Measurements from ENCODE around the gene GPER1. TPM values are rescaled to one million over a fixed set of nuclear protein-coding genes. Genes with fewer than 3 reads are reported as not detected.

GPER1 gene
- total RNA-seq, 2 experiments from 2014 or later: 0.13 TPM; not detected in 1

DNA sequence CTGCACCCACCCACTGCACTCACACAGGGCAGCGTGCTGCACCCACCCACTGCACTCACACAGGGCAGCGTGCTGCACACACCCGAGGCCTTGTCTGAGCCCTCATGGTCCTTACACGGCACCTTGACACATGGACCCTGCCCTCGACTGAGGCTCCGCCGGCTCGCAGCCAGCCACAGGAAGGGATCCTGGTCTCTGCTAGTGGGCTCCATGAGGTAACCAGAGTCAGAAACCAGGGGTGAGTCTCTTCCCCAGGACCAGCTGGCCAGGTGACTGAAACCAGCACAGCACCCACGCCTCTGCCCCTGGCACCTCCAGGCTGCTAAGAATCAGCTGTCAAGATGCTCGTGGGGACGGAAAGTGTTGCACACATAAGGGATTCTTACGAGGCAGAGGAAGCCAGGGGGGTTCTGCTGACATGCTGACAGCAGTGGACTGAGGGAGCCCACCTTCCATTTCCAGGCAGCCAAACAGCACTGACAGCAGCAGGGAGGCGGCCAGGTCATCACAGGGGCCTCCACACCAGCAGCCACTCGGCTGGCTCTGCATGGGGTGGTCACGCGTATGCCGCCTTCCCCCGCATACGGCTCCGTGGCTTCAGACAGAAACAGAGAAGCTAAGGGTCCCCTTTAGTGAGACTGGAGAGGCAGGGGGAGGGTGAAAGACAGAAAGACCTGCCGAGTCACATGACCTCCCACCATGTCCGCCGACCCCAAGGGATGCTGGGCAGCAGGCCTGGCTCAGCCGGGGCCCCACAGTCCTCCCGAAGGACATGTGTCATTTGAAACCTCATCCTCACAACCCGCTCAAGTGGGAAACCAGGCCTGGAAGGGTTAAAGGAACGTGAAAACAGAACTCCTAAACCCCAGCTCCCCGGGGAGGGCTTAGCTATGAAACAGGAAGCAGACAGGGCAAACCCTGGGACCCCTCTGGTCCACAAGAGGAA lies 34.2 kb downstream of the GPER1 start:
- H3K36me3 Mint-ChIP-seq (ENCODE audit: low read depth): peaks cover 3% of the 10 kb centered on the region
- ChIA-PET CTCF (no interaction called here), POLR2A (no interaction called here)
- DNase-seq (no peak), ATAC-seq (no peak)
- H3K4me1 Mint-ChIP-seq (ENCODE audit: low read depth): peaks cover 13% of the 10 kb centered on the region
- no peak overlapping the region for H3K27ac Mint-ChIP-seq
- H3K27me3 Mint-ChIP-seq (ENCODE audit: low read depth): no peaks in the 10 kb centered on the region
- H3K9me3 Mint-ChIP-seq (ENCODE audit: insufficient read depth): no peaks in the 10 kb centered on the region
- no peak overlapping the region for H3K4me3 Mint-ChIP-seq

DNA sequence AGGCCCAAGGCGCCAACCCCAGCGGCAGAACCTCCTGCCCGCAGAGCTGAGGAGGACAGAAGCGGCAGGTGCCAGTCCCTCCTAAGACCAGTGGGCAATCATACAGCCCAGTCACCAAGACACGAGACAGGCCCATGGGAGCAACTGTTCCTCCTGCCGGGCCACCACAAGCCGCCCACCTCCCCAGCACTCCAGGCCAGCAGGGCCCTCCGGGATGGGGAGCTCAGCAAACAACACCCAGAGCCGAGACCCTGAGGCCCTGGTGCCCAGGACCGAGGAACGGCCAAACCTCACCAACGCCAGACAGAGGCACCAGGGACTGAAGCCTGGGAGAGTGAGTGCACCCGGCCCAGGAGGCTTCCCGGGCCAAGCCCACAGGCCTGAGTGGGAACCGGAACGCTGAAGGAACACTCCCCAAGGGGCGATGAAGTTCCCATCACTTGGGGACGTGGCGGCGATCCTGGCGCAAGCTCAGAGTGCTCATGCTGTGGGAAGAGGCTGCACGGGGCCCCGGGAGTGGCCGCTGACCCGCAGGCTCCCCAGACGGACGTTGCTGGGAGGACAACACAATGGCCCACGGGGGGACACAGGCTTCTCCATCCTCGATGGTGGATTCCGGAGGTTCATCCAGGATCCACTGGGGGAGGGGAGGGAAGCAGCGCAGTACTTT lies 35.1 kb downstream of the GPER1 start:
- ATAC-seq (no peak), DNase-seq (no peak)
- Mint-ChIP-seq H3K4me3 (no peak overlapping the region), H3K36me3 (ENCODE audit: low read depth) (no peaks in the 10 kb centered on the region), H3K27ac (no peak overlapping the region), H3K27me3 (ENCODE audit: low read depth) (no peaks in the 10 kb centered on the region), H3K4me1 (ENCODE audit: low read depth) (peaks cover 13% of the 10 kb centered on the region), H3K9me3 (ENCODE audit: insufficient read depth) (no peaks in the 10 kb centered on the region)
- POLR2A ChIA-PET: no interaction called here
- CTCF ChIA-PET: no interaction called here

DNA sequence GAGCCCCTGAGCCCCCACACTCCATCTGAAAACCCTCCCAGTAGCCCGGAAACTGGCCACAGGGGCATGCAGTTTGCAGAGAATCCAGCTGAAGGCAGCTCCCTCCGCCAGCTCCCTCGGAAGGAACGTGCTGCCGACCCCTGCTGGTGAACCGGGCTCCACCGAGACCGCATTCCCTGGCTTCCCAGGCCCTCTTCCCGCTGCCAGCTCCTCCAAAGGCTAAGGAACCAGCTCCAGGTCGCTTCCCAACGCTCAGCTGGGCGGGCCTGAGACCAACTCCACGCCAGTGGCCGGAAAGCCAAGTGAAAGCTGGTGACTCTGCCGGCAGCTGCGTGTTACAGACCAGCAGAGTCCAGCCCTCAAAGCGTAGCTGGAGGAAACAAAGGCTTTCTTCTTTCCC lies 35.8 kb downstream of the GPER1 start:
- Mint-ChIP-seq H3K27ac (no peak overlapping the region), H3K27me3 (ENCODE audit: low read depth) (no peaks in the 10 kb centered on the region), H3K4me3 (no peak overlapping the region), H3K4me1 (ENCODE audit: low read depth) (peaks cover 9% of the 10 kb centered on the region), H3K9me3 (ENCODE audit: insufficient read depth) (no peaks in the 10 kb centered on the region), H3K36me3 (ENCODE audit: low read depth) (no peaks in the 10 kb centered on the region)
- CTCF ChIA-PET: no interaction called here
- ATAC-seq: no peak
- no peak for DNase-seq
- POLR2A ChIA-PET: interaction anchor here (0.6 kb wide), 1 partner anchor 8 kb away, joined by 7 read pairs; no protein-coding TSS in a partner anchor

DNA sequence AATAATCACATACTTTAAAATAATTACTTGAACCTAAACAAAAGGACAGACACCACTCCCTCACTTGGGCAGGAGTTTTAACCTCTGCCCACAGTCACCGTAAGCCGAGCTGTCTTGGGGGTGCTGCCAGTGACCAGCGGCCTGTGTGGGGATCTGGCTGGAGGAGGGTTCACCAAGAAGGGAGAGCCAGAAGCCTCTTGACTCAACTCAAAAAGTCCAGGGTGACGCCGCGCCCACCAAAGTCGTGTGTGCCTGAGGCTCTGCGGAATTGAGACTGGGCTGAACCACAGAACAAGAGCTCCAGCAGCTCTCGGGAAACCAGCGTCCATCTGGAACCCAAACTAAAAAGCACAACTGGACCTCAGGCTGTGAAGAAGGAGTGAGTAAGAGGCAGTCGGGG lies 36.3 kb downstream of the GPER1 start:
- POLR2A ChIA-PET: interaction anchor here (0.6 kb wide), 1 partner anchor 8 kb away, joined by 7 read pairs; no protein-coding TSS in a partner anchor

DNA sequence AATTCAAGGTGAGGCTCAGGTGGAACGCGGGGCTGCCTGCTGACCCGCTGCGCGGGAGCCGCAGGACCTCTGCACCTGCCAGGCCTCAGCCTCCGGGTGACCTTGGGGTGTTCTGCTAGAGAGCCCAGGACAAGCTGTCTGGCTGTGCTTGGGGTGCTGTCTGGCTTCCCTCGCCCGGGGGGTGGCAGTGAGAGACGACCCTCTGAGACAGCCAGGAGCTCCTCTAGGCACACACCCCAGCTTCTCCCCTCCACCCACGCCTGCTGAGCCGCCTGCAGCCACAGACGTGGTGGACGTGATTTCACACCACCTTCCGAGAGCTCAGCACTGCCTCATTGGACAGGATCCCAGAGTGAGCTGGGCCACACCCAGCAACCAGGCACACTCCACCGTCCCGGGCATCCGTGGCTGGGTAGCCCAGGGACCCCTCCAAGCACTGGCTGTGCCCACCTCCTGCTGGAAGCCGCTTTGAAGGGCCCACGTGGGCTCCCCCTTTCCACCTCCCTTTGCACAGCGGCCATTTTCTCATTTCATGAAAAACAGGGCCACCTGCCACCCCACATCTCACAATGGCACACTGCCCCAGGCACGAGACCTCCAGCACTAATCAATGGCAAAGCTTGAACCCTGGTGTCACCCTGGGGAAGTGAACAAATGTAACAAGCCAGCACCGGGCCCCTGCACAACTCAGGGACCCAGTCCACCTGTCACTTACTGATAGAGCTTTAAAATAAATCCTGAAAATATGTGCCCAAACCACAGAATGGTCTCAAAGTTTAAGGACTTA lies 37.1 kb downstream of the GPER1 start:
- no peak for ATAC-seq
- Mint-ChIP-seq H3K27ac (no peak overlapping the region), H3K27me3 (ENCODE audit: low read depth) (no peaks in the 10 kb centered on the region), H3K9me3 (ENCODE audit: insufficient read depth) (no peaks in the 10 kb centered on the region), H3K36me3 (ENCODE audit: low read depth) (no peaks in the 10 kb centered on the region), H3K4me3 (no peak overlapping the region), H3K4me1 (ENCODE audit: low read depth) (no peaks in the 10 kb centered on the region)
- no peak for DNase-seq
- ChIA-PET CTCF (interaction anchor here (1.0 to 1.4 kb wide), 3 partner anchors 45 to 59 kb away, joined by 3 to 4 read pairs (median 3); no protein-coding TSS in a partner anchor), POLR2A (no interaction called here)

More for the DNA sequence above, 36.3 kb downstream of the GPER1 start:
- no peaks in the 10 kb centered on the region for H3K36me3 Mint-ChIP-seq (ENCODE audit: low read depth)
- no peak overlapping the region for H3K27ac Mint-ChIP-seq
- ATAC-seq: no peak
- no peaks in the 10 kb centered on the region for H3K9me3 Mint-ChIP-seq (ENCODE audit: insufficient read depth)
- no peaks in the 10 kb centered on the region for H3K27me3 Mint-ChIP-seq (ENCODE audit: low read depth)
- DNase-seq: no peak
- CTCF ChIA-PET: no interaction called here
- peaks cover 5% of the 10 kb centered on the region for H3K4me1 Mint-ChIP-seq (ENCODE audit: low read depth)
- H3K4me3 Mint-ChIP-seq: no peak overlapping the region

DNA sequence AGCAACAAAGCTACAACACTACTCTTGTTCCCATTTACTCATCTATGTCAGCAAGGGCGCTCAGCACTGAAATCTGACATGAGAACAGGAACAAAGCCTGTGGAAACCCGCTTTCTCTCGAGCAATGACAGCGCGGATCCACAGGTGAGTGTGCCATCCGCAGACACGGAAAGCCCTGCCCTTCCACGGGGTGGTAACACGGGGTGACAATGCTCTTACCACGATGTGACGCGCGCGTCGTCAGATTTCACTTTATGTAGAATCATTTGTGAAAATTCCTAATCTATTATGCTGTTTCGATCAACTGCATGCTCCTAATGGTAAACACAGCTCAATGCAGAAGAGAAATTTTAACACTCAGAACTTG lies 37.7 kb downstream of the GPER1 start:
- ATAC-seq: no peak
- no peaks in the 10 kb centered on the region for H3K9me3 Mint-ChIP-seq (ENCODE audit: insufficient read depth)
- POLR2A ChIA-PET: no interaction called here

DNA sequence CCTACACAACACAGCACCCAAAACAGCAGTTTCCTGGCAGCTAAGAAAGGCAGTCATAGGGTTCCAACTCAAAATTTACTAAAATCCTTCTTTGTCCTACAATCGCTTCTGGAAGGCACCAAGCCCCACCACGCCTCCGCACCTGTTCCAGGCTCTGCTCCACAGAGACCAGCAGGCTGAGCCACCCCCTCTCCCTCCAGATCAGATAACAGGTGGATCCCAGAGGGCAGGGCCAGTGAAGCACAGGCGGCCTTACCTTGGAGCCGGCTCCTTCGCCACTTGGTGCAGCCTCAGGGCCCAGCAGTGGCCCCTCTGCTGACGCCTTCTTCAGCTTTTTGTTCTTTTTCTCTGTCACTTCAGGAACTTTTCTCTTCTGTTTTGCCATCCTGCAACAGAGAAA lies 39.1 kb downstream of the GPER1 start:
- no peak overlapping the region for H3K27ac Mint-ChIP-seq
- no peak overlapping the region for H3K4me3 Mint-ChIP-seq
- ChIA-PET POLR2A (no interaction called here), CTCF (no interaction called here)
- H3K4me1 Mint-ChIP-seq (ENCODE audit: low read depth): no peaks in the 10 kb centered on the region
- DNase-seq (no peak), ATAC-seq (no peak)
- no peaks in the 10 kb centered on the region for H3K27me3 Mint-ChIP-seq (ENCODE audit: low read depth)
- peaks cover 4% of the 10 kb centered on the region for H3K36me3 Mint-ChIP-seq (ENCODE audit: low read depth)
- H3K9me3 Mint-ChIP-seq (ENCODE audit: insufficient read depth): peaks cover 4% of the 10 kb centered on the region

More for the DNA sequence above, 37.7 kb downstream of the GPER1 start:
- DNase-seq: no peak
- Mint-ChIP-seq H3K36me3 (ENCODE audit: low read depth) (no peaks in the 10 kb centered on the region), H3K4me1 (ENCODE audit: low read depth) (no peaks in the 10 kb centered on the region), H3K4me3 (no peak overlapping the region), H3K27ac (no peak overlapping the region), H3K27me3 (ENCODE audit: low read depth) (no peaks in the 10 kb centered on the region)
- CTCF ChIA-PET: interaction anchor here (1.0 to 1.4 kb wide), 3 partner anchors 44 to 60 kb away, joined by 3 to 4 read pairs (median 3); no protein-coding TSS in a partner anchor

DNA sequence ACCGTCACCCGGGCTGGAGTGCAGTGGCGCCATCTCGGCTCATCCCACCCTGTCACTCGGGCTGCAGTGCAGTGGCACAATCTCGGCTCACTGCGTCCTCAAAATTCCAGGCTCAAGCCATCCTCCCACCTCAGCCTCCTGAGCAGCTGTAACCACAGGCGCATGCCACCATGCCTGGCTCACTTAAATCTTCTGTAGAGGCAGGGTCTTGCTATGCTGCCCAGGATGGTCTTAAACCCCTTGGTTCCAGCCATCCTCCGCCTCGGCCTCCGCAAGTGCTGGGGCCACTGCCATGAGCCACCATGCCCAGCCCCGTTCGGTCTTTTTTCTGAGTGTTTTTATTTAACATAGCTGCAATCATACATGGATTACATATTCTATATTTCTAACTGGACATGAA lies 41.5 kb downstream of the GPER1 start:
- Mint-ChIP-seq H3K4me1 (ENCODE audit: low read depth) (no peaks in the 10 kb centered on the region), H3K36me3 (ENCODE audit: low read depth) (peaks cover 9% of the 10 kb centered on the region)
- no peak for ATAC-seq

DNA sequence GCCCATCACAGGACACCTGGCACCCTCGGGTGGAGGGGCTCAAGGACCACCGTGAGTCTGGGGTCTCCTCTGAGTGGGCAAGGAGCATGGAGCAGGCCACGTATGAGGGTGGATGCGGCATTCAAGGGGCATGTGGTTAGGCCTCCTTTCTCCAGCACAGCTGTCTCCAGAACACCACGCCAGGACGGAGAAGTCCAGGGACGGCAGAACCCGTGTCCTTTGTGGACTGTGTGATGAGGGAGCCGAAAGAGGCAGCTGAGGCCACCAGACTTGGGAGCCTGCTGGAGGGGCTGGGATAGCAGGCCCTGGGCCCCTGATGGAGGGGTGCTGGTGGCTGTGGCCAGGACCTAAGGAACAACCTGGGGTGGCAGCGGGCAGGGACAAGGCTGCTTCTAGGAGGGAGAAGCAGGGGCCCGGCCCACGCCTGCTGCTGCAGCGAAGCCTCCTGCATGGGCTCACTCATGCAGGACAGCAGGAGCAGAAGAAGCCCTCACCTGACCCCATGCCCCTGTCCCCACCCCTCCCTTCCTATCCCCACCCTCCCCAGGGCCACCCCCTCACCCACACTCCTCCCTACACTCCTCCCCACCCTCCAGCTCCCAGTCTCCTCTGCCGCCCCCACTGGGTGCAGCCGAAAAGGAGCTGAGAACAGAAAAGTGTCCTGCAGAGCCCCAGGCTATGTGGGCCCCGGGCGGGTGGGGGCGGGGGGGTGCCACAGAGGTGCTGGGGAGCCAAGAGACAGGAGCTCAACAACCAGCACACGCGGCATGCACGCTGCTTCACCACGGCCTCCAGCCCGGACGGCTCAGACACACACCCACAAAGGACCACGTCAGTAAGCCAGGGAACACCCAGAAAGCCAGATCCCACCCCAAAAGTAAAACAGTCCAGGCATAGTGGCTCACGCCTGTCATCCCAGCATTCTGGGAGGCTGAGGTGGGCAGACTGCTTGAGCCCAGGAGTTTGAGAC lies 42.4 kb downstream of the GPER1 start:
- Mint-ChIP-seq H3K4me3 (no peak overlapping the region), H3K27ac (no peak overlapping the region), H3K27me3 (ENCODE audit: low read depth) (no peaks in the 10 kb centered on the region), H3K9me3 (ENCODE audit: insufficient read depth) (peaks cover 5% of the 10 kb centered on the region), H3K36me3 (ENCODE audit: low read depth) (peaks cover 9% of the 10 kb centered on the region), H3K4me1 (ENCODE audit: low read depth) (peaks cover 3% of the 10 kb centered on the region)
- ChIA-PET CTCF (no interaction called here), POLR2A (no interaction called here)
- DNase-seq (no peak), ATAC-seq (no peak)

More for the DNA sequence above, 41.5 kb downstream of the GPER1 start:
- no peak overlapping the region for H3K4me3 Mint-ChIP-seq
- ChIA-PET POLR2A (no interaction called here), CTCF (no interaction called here)
- no peaks in the 10 kb centered on the region for H3K27me3 Mint-ChIP-seq (ENCODE audit: low read depth)
- H3K9me3 Mint-ChIP-seq (ENCODE audit: insufficient read depth): peaks cover 5% of the 10 kb centered on the region
- no peak overlapping the region for H3K27ac Mint-ChIP-seq
- DNase-seq: no peak

DNA sequence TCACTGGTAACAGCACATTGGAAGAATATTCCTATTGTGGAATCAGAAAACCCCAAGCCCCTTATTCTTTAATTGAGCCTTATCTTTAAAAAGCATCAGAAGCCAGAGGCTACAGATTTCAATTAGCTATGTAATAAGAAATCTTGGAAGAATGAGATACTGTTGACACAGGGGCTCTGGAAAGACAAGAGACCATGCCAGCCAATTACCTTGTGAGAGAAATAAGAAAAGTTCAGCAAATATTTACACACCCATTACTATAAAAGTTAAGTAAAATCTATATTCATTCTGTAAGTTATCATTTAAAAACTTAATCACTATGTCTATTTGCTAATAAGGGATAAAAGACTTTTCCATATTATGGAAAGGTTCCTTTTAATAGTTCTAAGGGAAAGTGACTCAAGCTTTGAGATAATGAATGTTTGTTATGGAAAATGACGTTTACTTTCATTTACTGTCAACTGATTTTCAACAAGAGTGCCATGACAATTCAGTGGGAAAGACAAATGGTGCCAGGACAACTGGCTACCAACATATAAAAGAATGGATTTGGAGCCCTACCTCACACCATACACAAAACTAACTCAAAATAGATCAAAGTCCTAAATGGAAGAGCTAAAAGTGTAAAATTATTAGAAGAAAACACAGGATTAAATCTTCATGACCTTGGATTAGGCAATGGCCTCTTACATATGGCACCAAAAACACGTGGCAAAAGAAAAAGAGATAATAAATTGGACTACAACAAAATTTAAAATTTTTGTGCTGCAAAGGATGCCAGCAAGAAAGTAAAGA lies 43.8 kb downstream of the GPER1 start:
- peaks cover 4% of the 10 kb centered on the region for H3K4me1 Mint-ChIP-seq (ENCODE audit: low read depth)
- ATAC-seq (no peak), DNase-seq (no peak)
- H3K27ac Mint-ChIP-seq: no peak overlapping the region
- no peak overlapping the region for H3K4me3 Mint-ChIP-seq
- ChIA-PET CTCF (interaction anchor here (0.6 to 1.6 kb wide), 2 partner anchors 44 to 139 kb away, joined by 3 to 8 read pairs; partner anchors contain the start of gene GPER1), POLR2A (no interaction called here)
- H3K27me3 Mint-ChIP-seq (ENCODE audit: low read depth): no peaks in the 10 kb centered on the region
- peaks cover 9% of the 10 kb centered on the region for H3K36me3 Mint-ChIP-seq (ENCODE audit: low read depth)
- peaks cover 5% of the 10 kb centered on the region for H3K9me3 Mint-ChIP-seq (ENCODE audit: insufficient read depth)

Data from activated CD8-positive, alpha-beta T cell treated with anti-CD3 and anti-CD28 coated beads, Interleukin-2, amount 10 ng/mL, durations not matched to agents 7 days and 5 days (primary cell).